OCI-LY7 (cell line): ENCODE measurements around the gene PDE9A.

Source experiments
- EZH2phosphoT487 ChIP-seq: fragments of 200-600 bp; sonication (generic); IDR thresholded peaks from 2 replicates; pipeline ENCODE4 v1.6.1; 2018; ENCODE audit warnings: low read depth, borderline replicate concordance, mild to moderate bottlenecking, mixed run types, antibody characterized with exemption, low read length, moderate library complexity, mixed read lengths
- TF ChIP-seq, protein P1 (sequence below): fragments of 200-600 bp; sonication (generic); conservative IDR thresholded peaks from 2 replicates; pipeline ENCODE4 v1.5.1; 2014; ENCODE audit warnings: mild to moderate bottlenecking, antibody characterized with exemption, low read length, moderate library complexity, mixed read lengths

DNA sequence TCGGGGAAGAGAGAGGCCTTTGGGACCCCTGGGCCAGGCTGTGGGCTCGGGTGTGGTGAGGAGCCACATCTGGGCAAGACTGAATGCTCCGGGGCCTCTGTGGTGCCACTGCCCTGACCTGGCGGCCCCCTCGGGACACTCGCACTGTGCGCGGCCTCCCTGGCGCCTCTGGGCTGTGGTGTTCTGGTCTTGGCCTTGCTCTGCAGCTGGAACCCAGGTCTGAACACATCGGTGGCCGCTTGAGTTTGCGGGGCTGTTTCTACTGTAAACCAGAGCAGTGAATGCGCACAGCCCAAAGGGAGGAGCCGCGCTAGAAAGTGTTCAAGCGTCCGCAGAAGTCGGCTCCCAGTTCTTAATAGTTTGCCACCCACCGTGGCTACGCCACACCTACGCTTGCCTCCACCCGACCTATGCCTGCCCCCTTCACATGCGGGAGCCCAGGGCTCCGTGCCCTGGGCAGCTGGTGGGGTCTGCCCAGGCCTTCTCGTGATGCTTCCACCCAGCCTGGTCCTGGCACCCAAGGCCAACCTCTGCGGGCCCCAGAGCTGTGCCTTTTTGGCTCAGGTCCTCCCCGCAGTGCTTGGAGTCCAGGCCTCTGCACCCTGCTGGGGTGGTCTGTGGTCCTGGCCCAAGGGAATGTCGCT is 4.4 kb downstream of the PDE9A start:
- TF ChIP-seq, protein P1, sequence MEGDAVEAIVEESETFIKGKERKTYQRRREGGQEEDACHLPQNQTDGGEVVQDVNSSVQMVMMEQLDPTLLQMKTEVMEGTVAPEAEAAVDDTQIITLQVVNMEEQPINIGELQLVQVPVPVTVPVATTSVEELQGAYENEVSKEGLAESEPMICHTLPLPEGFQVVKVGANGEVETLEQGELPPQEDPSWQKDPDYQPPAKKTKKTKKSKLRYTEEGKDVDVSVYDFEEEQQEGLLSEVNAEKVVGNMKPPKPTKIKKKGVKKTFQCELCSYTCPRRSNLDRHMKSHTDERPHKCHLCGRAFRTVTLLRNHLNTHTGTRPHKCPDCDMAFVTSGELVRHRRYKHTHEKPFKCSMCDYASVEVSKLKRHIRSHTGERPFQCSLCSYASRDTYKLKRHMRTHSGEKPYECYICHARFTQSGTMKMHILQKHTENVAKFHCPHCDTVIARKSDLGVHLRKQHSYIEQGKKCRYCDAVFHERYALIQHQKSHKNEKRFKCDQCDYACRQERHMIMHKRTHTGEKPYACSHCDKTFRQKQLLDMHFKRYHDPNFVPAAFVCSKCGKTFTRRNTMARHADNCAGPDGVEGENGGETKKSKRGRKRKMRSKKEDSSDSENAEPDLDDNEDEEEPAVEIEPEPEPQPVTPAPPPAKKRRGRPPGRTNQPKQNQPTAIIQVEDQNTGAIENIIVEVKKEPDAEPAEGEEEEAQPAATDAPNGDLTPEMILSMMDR, result no peak
- no peak for TF ChIP-seq EZH2phosphoT487
